ENCODE results near the gene DDX41.

The DDX41 gene

DNA sequence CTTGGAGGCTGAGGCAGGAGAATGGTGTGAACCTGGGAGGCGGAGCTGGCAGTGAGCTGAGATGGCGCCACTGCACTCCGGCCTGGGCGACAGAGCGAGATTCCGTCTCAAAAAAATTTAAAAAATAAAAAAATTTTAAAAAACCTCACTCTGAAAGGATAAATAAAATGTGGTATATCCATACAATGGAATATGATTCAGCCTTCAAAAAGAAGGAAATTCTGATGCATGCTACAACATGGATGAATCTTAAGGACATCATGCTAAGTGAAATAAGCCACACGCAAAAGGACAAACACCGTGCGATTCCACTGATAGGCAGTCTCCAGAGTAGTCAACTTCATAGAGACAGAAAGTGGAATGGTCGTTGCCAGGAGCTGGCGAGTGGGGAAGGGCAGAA lies 51.7 kb downstream of the DDX41 start:
- in situ Hi-C loops (cut with MboI; ENCODE audit: low sequenced_read_pairs, unreplicated experiment) = no loop called here
- TF ChIP-seq, protein P1, sequence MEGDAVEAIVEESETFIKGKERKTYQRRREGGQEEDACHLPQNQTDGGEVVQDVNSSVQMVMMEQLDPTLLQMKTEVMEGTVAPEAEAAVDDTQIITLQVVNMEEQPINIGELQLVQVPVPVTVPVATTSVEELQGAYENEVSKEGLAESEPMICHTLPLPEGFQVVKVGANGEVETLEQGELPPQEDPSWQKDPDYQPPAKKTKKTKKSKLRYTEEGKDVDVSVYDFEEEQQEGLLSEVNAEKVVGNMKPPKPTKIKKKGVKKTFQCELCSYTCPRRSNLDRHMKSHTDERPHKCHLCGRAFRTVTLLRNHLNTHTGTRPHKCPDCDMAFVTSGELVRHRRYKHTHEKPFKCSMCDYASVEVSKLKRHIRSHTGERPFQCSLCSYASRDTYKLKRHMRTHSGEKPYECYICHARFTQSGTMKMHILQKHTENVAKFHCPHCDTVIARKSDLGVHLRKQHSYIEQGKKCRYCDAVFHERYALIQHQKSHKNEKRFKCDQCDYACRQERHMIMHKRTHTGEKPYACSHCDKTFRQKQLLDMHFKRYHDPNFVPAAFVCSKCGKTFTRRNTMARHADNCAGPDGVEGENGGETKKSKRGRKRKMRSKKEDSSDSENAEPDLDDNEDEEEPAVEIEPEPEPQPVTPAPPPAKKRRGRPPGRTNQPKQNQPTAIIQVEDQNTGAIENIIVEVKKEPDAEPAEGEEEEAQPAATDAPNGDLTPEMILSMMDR (IDR thresholded peaks at IDR 0.05; ENCODE audit: borderline replicate concordance, control extremely low read depth, extremely low read depth, insufficient read depth, missing control alignments) = no peak
- DNase-seq (ENCODE audit: low spot score) = no peak

DNA sequence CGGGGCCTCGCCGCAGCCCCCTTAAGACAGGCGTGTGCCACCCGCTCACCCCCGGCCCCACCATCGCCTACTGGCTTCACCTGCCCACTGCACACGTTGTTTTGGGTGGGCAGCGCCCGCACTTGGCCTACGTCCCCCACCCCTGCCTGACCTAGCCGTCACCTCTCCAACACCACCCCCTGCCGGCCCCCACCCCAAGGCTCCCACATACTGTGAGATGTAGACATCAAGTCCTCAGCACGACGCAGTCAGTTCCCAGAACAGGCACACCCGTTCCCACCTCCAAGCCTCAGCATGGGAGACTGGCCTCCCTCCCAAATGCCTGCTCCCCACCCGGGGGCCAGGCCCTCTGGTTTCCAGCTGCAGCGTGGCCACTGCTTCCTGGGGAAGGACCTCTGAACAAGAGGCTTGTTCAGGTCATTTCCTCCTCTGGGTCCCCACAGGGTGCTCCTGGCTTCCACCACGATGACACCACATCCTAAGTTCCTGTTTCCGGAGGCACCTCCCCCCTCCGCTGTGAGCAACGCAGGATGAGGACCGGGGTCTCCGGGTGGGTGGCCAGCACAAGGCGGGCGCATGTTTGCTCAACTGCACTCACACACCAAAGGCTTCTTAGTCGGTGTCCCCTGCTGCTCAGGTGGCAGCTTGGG lies 54.6 kb downstream of the DDX41 start:
- DNase-seq (ENCODE audit: low spot score) = no peak
- TF ChIP-seq, protein P1 (IDR thresholded peaks at IDR 0.05; ENCODE audit: borderline replicate concordance, control extremely low read depth, extremely low read depth, insufficient read depth, missing control alignments) = no peak
- in situ Hi-C loops (cut with MboI; ENCODE audit: low sequenced_read_pairs, unreplicated experiment) = no loop called here
